GM21423 (cell line): ENCODE data around the gene SAG.
A peak's percentile ranks its signal among the peaks of the same experiment; 100 is the strongest.
"Not testable (repeated sequence)": the region's sequence is repeated elsewhere in the genome, so short reads cannot be mapped to it uniquely, and the experiment has no call there.

Experiments used
- ATAC-seq: cut with Tn5 transposase; IDR thresholded peaks from one replicate; pipeline ENCODE4 v1.9.1; 2021; ENCODE audit warnings: mild to moderate bottlenecking, moderate library complexity; ENCODE audit not compliant: unreplicated experiment

SAG gene

DNA sequence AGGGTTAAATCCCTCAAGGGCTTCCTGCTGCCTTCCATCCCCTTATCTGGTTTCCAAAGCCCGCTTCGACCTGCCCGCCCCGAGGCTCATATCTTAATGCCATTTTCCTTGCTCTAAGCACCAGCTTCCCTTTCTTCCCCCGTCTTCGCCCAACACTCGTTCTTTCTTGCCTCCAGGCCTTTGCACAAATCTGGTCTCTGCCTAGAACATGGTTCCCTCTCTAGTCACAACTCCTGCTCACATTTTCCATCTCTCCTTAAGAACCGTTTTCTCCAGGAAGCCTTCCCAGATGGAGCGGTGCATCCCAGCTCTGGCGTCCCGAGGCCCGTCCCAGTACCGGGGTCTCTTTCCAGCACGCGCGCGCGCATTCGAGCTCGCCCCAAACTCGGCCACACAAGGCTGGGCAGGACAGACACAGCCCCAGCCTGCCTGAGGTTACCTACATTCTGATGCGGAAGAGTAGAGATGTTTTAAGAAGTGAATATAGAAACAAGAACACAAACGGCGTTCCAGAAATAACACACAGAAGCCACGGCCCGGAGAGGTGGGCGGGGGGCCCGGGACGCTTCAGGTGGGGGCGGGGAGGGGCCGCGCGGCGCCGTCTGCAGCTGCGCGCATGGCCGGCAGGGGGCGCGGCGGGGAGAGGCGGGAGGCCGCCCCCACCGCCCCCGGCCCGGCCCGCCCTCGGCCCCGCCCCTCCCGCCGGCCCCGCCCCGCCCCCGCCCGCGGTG is 46.3 kb downstream of the SAG start, which contains the start of gene DGKD:
Gene DGKD, plus strand, starts transcription at position 726 of the 731 bp plus-strand sequence. CDS start 25 bp downstream, outside the sequence.
- ATAC-seq: peak; percentile 42

DNA sequence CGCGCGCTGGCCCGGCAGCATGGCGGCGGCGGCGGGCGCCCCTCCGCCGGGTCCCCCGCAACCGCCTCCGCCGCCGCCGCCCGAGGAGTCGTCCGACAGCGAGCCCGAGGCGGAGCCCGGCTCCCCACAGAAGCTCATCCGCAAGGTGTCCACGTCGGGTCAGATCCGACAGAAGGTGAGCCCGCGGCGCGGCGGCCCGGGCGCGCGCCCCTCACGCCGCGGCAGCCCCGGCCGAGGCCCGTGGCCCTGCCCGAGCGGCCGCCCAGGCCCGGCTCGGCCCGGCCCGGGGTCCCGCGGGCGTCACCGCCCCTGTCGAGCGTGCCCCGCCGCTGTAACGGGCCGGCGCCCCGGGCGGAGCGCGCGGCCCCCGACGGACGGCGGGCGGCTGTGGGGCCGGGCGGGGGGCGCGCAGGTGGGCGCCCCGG is 46.9 kb downstream of the SAG start:
- no peak for ATAC-seq

DNA sequence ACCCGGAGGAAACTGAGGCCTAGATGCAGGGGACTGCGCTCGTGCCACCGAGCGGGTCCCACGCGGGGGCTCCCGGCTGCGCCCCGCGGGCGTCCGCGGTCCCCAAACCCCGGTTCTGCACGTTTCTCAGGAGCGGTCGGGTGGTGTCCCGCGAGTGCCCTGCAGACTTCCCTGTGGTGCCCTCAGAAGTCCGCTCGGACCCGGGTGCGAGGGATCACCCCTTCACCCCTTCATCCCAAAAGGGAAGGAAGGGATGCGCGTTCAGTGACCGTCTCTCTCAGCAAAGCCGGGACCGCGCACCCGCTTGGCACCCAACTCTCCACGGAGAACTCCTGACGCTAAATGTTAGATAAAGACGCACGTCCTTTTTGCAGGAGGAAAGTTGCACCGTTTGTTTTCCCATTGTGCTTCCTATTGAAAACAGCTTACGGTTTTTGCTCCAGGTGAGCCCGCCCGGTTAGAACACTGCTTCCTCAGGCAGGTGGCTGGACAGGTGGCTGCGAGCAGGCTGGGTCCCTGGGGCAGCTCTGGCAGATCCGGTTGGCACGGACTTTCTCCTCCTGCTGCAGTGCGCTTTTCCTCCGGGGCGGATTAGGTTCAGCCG is 47.5 kb downstream of the SAG start:
- ATAC-seq: no peak

DNA sequence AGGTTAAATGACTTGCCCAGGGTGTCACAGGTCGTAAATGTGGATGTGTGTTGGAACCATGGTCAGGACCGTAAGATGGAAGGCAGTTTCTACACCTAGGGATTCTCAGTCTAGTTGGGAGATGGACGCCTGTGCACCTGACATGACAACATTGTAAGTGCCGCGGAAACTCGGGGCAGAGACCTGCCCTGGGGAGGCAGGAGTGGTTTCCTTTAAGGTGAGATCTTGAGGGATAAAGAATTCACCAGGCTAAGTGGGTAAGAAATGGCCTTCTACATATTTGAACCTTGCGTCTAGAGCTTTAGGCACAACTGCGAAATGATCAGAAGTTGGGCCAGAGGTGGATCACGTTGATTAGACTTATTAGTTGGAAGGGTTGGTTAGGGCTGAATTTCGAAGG is 48.3 kb downstream of the SAG start:
- no peak for ATAC-seq

DNA sequence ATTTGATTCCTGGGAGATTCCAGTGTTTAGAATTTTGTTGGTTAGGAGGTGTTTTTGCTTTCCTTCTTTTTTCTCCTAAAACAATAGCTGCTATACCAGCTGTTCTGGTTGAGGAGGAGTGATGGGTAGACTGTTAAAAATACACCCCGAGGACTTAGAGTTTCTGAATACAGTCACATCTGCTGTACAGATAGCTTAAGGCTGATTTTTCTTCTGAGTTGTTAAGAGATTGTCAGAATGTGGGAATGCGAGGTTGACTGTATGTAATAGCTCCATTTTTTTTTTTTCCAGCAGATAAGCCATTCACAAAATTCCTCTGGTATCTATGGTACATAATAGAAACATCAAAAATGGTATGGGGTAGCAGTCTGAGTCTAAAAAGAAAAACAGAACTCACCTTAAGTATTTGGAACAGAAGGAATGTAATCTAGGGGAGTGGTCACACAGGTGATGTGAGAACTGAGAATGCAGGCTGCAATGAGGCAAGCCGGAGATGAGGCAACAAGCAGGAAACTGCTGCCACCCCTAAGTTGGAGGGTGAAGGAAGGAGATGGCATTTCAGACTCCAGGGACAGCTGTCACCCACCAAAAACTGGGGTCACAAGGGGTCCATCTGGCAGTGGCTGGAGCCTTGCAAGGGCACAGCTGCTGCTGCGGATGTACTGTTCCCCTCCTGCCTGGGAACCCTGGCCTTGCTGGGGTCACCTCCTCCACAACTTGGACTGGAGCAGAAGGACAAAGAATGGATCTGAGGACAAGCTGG is 49.1 kb downstream of the SAG start:
- no peak for ATAC-seq

DNA sequence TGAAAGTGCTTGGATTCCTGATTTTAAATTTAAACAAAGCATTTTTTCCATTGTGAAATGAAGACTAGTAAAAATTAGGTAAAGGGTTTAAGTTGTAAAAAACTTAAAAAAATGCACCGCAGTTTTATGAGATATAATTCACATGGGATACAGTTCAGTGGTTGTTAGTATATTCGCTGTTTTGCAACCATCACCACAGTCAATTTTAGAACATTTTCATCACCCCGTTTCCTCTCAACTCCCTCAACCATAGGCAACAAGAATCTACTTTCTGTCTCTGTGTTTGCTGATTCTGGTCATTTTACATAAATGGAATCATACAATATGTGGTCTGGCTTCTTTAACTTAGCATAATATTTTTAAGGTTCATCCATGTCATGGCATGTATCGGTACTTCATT is 50.7 kb downstream of the SAG start:
- ATAC-seq: no peak

DNA sequence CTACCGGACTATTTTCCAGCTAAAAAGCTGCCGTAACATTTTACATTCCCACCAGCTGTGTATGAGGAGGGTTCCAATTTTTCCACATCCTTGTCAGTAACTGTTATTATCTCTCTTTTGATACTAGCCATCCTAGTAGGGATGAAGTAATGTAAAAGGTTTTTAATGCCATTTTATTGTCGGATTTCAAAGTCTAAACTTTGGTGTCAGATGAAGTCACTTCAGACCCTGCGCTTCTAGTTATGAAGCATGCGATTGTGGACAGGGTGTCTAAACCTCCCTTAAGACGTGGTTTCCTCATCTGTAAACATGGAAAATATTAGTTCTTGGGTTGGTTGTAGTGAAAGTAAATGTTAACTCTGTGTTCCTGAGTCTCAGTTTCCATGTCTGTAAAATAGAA is 51.3 kb downstream of the SAG start:
- ATAC-seq: no peak

DNA sequence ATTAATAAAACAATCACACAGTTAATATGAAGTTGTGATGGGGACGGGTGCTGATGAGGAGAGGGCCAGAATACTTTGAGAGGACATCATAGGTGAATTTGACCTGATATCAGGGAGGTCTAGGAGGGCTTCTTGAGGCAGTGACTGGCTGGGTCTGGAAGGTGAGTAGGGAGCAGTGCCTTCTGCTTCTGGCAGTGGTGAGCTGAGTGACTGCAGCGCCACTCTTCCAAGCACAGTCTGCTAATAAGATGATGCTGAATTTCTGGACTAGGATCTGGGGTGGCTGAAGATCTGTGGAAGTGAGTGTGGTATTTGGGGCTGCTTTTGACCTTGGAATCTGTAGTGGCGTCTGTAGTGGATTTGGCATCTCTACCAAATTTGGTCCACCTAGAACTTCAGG is 52.2 kb downstream of the SAG start:
- ATAC-seq: no peak

DNA sequence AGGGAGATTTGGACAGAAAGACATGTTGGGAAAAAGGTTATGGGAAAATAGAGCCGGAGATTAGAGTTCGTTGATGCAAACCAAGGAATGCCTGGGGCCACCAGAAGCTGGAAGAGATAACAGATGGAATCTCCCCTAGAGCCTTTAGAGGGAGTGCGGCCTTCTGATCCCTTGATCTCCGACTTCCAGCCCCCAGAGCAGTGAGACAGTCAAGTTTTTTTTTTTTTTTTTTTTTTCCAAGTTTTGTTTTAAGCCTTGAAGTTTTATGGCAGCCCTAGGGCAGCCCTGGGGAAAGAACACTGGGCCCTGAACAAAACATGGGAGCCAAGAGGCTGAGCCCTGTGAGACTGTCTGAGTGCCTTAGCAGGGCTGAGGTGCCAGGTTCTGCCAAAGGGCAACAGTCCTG is 53.2 kb downstream of the SAG start:
- ATAC-seq: no peak

DNA sequence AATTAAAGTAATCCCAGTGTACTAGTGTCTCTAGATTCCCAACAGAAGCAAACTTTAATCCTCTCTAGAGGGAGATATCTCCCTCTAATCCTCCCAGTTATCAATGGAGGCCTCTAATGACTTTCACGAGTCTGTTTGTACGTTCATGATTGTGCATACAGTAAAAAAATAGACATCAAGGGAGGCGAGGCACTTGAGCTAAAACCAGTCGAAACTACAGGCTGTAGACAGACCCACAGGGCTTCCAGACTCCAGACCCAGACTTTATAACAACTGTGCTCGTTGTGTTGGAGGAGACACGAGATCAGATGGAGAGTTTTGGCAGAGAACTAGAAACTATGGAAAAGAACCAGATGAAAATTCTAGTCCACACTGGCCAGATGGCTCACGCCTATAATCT is 53.7 kb downstream of the SAG start:
- ATAC-seq: no peak

DNA sequence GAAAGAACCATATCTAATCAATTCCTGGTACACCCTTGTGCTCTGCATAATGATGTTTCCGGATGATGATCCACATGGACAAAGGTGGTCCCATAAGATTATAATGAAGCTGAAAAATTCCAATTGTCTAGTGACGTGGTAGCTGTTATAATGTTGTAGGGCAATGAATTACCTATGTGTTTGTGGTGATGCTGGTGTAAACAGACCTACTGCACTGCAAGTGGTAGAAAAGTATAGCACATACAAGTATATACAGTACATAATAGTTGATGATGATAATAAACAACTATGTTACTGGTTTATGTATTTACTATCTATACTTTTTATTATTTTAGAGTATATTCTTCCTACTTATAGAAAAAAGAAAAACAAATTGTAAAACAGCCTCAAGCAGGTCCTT is 55.1 kb downstream of the SAG start:
- ATAC-seq: no peak

DNA sequence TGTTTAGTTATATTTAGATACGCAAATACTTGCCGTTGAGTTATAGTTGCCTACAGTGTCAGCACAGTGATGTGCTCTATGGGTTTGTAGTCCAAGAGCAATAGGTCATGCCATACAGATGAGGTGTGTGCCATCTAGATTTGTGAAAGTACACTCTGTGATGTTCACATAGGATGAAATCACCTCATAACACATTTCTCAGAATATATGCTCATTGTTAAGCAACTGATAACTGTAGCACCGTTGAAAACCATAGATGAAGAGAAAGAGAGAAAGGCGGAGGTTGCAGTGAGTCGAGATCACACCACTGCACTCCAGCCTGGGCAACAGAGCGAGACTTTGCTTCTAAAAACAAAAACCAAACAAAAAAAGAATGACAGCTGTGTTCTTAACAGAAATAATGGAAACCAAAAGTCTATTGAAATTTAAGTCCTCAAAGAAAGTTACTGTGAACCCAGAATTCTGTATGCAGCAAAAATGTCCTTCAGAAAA is 56.2 kb downstream of the SAG start:
- ATAC-seq: no peak

DNA sequence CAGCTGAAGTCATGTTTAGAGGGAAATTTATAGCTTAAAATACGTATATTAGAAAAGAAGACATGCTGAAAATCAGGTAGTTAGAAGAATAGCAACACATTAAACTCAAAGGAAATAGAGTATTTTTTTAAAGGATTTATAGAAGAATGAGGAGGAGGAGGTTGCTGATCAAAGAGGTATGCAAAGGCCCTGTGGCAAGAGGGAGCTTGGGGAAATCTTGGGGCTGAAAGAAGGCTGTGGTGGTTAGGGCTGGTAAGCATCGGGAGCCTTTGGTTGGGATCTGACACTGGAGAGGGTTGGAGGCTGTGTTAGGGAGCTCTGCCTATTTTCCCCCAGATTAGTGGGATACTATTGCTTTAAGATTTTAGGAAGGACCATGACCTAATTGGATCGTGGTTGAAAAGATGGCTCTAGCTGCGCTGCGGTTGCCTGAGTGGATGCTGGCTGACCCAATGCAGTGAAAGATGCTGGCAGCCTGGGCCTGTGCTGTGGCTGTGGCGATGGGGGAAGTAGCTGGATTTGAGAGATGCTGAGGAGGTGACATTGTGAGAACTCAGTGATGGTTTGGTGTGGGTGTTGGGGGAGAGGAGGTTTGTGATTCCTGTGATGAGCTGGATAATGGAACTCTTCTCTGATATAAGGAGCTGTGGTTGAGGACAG is 58.4 kb downstream of the SAG start:
- ATAC-seq: no peak

DNA sequence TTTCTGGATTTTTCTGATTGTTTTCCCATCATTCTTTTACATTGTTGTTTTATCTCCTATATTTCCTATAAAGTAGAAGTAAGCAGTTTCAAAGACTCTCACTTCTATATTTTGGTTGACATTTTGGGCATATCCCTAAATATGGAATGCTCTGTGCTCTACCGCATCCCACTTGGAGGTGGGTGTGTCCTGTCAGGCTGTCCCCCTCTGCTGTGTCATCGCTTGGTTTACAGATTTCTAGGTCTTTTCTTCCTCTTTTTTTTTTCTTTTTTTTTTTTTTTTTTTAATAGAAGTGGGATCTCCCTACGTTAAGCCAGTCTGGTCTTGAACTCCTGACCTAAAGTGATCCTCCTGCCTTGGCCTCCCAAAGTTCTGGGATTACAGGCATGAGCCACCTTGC is 60.0 kb downstream of the SAG start:
- no peak for ATAC-seq

DNA sequence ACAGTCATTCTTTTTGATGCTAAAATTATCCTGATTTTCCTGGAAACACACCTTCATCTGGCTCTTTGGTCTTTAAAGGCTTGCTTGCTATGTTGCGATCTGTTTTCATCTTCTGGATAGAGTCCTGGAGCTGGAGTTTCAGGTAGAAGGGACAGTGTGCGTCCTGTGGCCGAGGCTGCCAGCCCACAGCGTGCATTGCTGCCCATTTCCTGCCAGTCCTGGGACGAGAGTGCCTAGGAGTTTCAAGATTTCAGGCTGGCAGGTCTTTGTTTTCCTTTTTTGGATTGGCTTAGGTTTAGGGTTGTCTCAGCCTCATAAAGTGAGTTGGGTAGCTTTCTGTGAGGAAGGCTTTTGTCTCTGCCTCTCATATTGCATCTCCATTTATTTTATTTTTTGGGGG is 61.1 kb downstream of the SAG start:
- ATAC-seq: no peak

DNA sequence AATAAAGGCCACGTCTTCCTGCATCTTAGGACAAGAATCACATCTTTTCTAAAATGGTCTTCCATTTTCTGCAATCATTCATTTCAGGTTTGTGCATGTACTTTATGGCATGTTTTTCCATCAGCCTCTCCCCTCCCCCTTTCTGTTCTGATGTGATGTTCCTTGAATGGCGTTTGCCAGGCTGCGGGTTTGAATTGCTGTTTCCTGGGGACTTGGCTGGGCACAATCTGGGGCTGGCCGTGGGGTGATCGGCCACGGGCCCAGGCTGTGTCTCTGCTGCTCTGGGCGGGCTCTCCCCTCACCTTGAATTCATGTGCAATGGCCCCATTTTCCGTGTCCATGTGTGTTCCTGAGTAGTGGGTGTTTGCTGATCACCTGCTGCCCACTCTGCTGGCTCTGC is 61.8 kb downstream of the SAG start:
- no peak for ATAC-seq

DNA sequence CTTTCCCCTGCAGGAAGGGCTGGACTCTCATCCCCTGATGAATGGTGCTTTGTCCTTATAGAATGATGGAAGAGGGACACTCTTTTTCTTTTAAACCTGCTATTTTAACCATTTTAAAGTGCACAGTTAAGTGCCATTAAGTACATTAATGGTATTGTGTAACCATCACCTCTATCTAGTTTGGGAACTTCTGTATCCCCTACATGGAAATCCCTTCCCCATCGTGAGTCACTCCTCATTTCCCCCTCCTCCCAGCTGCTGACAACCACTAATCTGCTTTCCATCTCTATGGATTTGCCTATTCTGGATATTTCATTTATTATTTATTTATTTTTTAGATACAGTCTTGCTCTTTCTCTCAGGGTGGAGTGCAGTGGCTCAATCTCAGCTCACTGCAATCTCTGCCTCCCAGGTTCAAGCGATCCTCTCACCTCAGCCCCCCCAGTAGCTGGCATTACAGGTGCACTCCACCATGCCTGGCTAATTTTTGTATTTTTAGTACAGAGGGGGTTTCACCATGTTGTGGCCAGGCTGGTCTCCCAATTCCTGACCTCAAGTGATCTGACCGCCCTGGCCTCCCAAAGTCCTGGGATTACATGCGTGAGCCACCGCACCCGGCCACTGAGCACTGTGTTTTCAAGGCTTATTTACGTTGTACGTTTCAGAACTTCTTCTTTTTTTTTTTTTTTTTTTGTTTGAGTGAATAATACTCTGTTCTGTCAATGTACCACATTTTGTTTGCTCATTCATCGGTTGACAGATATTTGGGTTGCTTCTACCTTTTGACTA is 62.5 kb downstream of the SAG start:
- no peak for ATAC-seq

DNA sequence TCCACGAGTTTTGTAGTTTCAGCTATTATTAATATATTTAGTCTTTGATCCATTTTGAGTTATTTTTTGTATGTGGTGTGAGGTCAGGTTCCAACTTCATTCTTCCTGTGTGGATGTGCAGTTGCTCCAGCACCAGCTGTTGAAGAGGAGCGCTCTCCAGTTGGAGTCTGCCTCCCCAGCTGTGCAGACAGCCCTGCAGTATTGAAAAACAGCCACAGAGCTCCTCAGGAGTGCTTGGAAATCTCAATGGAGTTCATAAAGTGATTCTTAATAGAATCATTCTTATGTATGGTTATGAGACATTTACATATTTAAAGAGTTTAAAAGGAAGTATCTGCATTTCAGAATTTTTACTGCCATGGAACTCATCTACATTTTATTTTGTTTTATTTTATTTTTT is 64.0 kb downstream of the SAG start:
- no peak for ATAC-seq

DNA sequence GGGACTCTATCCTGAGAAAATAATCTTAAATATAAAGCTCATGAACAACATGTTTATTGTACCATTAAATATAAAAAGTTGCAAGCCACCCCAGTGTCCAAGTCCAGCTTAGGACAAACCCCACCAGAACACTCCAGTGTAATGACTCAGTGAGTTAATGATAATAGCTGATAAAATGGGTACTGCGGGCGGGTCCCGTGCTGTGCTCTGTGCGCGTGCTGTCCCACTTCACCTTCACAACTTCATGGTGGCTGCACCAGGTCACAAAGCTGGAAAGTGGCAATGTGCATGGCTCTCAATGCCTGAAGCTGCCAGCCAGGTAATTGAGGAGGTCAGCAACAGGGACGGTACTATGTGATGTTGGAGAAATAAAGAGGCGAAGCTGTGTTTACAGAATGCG is 65.2 kb downstream of the SAG start:
- ATAC-seq: no peak

DNA sequence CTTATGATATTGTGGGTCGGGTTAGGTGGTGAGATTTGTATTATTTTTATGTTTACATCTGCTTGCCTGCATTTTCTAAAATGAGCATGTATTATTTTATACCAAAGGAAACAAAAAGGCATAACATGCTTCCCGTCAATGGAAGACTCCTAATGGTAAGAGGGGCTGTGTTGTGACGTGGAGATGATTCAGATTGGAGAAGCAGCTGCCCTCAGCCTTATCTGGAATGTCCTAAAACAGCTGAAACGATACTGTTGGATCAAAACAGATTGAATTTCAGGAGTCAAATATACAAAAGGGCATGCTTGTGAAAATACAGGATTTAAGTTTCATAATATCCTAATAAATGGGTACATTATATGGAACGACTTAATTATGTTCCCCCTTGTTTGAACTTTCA is 65.7 kb downstream of the SAG start:
- ATAC-seq: no peak

DNA sequence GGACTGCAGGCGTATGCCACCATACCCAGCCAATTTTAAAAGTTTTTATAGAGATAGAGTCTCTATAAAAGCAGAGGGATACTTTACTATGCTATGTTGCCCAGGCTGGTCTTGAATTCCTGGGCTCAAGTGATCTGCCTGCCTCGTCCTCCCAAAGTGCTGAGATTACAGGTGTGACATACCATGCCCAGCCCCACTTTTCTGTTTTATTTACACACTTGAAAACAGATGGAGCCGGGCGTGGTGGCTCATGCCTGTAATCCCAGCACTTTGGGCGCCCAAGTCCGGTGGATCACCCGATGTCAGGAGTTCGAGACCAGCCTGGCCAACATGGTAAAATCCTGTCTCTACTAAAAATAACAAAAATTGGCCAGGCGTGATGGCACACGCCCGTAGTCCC is 67.2 kb downstream of the SAG start:
- not testable (repeated sequence) for ATAC-seq
